HuH-7.5 (cell line): ENCODE data around the gene KRT7.

Experiments
- DNase-seq: peaks from one replicate; pipeline ENCODE4 v3.0.0; 2011; ENCODE audit warnings: low spot score

KRT7 gene

GRCh38 chr12:52211716-52212585, 21.1 kb upstream of the KRT7 start:
- DNase-seq: no peak

- no peak for DNase-seq
Measured at GRCh38 chr12:52212701-52213563, 20.1 kb upstream of the KRT7 start.

DNA sequence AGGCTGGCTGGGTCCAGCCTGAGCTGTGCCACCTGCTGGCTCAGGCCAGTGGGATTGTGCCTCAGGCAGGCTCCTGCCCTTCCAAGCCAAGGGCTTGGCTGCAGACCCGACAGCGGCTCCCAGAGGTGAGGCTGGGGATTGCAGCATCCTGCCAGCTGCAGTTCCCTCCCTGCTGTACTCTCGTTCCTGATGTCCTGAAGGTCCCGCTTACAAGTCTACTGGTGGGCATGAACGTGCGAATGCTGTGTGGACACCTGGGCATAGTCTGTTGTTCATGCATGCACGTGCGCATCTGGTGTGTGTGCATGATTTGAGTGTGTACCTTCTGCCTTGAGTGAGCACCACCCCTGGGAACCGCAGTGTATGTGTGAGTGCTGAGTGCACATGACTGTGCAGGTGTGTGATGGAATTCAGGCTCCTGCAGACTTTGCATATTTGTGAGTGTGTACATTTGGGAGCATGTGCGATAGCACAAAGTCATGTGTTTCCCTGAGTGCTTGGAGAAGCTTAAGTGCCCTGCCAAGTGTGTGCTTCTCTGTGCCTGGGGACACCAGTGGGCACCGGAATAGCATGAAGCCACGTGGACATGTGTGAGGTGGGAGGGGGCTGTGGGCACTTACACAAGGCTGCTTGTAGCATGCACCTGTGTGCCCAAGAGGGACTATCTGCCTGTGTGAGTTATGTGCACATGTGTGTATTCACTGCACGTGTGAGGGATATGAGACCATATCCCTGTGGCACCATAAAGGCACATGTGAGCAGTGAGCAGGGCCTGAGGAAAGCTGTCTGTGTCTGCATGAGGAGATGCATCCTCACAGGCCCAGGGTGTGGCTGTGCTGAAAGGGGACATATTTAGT, 19.3 kb upstream of the KRT7 start:
- peak; percentile 79 for DNase-seq

DNA sequence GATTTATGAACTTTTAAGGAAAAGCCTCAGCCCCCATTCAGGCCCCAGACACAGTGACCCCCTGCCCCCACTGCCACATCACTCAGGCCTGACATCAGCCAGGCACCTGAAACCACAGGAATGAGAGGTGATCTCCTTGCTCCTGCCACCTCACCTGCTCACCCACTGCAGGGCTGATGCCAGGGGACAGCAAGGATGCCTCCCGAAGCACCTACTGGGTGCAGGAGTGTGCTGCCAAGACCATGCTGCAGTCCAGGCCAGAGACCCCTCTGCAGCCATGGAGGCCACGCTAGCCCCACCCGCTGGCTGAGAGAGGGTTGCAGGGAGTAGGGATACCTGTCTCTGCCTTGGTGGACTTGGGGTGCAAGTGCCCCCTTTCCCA, 18.6 kb upstream of the KRT7 start:
- no peak for DNase-seq

DNA sequence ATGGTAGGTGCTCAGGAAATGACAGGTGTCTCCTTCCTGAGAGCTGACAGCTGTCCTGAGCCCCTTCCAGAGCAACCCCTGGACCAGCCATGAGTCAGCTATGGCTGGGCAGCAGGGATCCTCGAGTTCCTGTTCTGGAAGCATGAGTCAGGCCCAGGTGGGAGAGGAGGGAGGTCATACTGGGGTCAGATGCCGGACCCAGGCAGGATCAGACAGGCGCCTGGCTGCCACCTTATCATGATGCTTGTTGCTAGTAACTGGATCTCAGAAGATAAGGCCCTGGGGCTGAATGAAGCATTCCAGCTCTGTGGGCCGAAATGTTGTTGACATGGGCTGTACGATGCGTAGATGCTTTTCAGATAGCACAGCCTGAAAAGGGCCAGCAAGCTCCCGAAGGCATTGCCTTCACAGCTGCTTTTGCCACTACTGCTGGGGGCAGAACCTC, 17.4 kb upstream of the KRT7 start:
- DNase-seq: no peak

GRCh38 chr12:52216100-52216499, 16.9 kb upstream of the KRT7 start:
- DNase-seq: no peak

- DNase-seq: no peak
Measured at GRCh38 chr12:52216807-52217206, 16.2 kb upstream of the KRT7 start.

GRCh38 chr12:52217223-52217622, 15.8 kb upstream of the KRT7 start:
- no peak for DNase-seq

GRCh38 chr12:52218001-52218400, 15.0 kb upstream of the KRT7 start:
- no peak for DNase-seq

GRCh38 chr12:52220477-52220876, 12.6 kb upstream of the KRT7 start:
- no peak for DNase-seq

DNA sequence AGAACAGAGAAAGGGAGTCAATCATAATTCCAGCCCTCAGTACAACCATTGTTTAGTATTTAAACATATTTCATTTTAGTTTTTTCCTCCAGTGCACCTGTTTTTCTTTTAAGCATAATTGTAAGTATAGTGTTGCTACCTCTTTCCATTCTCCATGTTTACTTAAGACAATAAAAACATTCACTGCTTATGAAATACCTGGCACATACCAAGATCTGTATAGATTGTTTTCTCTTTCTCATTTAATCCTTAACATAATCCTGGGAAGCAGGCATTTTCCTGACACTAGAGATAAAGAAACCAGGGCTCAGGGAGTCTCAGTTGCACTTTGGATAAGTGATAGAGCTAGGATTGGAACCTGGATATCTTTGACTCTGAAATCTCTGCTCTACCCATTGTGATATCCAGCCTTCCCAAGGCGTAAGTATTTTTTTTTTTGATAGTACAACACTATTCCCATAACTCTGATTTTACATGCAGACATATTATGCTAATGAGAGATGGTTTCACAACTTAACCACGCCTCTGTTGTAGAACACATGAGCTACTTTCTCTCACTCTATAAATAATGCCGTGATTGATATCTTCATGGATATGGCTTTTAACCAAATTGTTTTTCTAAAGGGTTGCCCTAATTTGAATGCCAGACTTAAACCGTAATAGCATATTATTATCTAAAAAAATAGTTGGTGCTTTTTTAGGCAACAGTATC, 11.8 kb upstream of the KRT7 start:
- DNase-seq: no peak

DNA sequence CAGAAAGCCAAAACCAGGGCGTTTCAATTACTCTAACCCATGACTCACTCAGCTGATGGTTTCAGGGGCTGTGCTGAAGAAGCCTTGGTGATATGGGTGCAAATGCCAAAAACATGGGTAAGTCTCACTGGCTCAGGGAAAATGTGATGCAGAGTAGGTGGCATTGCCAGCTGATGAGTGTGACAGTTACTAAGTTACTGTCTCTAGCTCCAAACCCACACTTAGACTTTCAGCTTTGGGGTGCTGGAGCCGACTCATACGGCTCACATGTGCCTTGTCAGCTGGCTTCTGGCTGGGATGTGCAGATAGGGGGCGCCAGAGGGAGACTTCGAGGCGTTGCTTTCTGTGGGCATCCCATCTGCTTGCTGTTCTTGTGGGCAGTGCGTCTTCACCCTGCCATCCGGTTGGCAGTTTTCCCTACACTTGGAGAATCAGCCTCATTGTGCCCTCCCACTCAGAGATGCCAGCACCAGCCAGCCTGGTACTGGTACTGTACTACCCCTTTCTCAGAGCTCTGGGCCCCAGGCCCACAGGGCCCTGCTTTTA, 11.1 kb upstream of the KRT7 start:
- no peak for DNase-seq

GRCh38 chr12:52222692-52223091, 10.4 kb upstream of the KRT7 start:
- no peak for DNase-seq

GRCh38 chr12:52223406-52224039, 9.5 kb upstream of the KRT7 start:
- DNase-seq: no peak

- no peak for DNase-seq
Measured at GRCh38 chr12:52224151-52224550, 8.9 kb upstream of the KRT7 start.

DNA sequence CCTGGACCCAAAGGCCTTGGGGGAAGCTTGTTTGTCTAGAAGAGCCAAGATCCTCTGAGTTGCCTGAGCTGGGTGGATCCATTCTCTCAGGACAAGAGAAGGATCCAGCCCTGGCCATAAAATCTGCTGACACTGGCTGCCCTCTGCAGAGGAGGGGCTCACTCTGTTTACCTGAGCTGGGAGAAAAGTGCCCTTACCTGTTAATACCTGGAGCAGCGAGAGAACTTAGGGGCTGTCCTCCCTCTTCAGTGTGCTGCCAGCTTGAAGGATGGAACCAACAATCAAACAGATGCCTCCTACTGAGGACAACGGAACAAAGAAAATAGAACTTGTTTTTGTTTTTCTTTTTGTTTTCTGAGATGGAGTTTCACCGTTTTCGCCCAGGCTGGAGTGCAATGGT, 7.3 kb upstream of the KRT7 start:
- no peak for DNase-seq

DNA sequence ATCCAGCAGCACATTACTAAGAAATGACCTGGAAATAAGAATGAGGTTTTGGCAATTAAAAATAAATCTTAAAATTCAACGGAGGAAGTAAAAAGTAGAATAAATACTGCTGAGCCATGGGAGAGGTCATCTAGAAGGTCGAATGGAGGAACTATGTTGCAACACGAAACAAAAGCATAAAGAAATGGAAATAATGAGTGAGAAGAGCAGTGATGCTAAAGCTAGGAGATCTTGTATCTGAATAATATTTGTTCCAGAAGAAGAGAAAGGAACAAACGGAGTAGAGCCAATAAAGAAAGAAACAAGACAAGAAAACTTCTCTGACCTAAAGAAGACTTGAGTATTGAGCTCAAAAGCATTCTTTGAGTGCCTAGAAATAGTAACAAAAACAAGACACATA, 6.6 kb upstream of the KRT7 start:
- no peak for DNase-seq

GRCh38 chr12:52227606-52228166, 5.4 kb upstream of the KRT7 start:
- no peak for DNase-seq

DNA sequence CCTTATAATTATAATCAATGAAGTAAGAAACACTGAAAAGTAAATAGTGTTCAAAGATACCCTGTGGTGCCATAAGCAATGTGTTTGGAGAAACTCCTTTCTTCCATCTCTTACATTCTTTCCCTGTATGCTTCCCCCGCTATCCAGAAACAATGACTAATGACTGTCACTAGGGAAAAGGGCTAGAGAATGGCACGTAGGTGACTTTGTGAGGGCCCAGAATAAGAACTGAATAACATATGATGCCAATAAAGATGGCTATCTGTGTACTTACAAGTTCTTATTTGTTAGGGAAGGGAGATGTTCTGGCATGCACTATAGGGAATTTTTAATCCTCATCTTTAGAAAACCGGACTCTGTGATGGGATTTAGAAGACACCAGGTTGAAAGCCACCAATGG, 4.7 kb upstream of the KRT7 start:
- no peak for DNase-seq

DNA sequence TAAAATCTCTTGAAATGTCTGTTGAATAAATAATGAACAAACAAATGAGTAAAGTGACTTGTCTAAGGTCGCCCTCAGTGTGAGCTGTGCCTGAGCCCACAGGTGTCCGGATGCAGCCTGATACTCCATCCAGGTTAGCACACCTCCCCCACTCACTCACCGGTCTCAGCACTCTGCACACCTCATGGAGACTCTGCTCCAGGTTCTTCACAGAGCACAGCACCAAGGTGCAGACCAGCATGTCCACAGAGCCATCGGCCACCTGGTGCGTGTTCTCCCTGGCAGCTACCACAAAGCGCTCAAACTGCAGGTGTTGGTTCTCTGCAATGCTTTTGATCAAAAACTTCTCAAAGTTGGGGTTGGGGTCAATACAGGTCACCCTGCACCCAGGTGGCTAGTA, 4.1 kb upstream of the KRT7 start:
- no peak for DNase-seq
